Panc1 (cell line): ENCODE data around the gene APBB3.

Source experiments
- POLR2AphosphoS5 ChIP-seq: IDR thresholded peaks from 2 replicates; pipeline ENCODE4 v1.6.1; 2012; ENCODE audit warnings: mild to moderate bottlenecking, low read depth, low read length, moderate library complexity
- TF ChIP-seq, protein P1 (sequence below): fragments of 450-650 bp; IDR thresholded peaks from 2 replicates; pipeline ENCODE4 v1.5.1; 2017; ENCODE audit warnings: mild to moderate bottlenecking

DNA sequence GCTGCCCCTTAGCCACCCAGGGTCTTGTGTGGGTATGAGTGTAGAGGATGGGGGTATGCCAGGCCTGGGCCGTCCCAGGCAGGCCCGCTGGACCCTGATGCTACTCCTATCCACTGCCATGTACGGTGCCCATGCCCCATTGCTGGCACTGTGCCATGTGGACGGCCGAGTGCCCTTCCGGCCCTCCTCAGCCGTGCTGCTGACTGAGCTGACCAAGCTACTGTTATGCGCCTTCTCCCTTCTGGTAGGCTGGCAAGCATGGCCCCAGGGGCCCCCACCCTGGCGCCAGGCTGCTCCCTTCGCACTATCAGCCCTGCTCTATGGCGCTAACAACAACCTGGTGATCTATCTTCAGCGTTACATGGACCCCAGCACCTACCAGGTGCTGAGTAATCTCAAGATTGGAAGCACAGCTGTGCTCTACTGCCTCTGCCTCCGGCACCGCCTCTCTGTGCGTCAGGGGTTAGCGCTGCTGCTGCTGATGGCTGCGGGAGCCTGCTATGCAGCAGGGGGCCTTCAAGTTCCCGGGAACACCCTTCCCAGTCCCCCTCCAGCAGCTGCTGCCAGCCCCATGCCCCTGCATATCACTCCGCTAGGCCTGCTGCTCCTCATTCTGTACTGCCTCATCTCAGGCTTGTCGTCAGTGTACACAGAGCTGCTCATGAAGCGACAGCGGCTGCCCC lies 2.9 kb upstream of the APBB3 start:
- TF ChIP-seq, protein P1, sequence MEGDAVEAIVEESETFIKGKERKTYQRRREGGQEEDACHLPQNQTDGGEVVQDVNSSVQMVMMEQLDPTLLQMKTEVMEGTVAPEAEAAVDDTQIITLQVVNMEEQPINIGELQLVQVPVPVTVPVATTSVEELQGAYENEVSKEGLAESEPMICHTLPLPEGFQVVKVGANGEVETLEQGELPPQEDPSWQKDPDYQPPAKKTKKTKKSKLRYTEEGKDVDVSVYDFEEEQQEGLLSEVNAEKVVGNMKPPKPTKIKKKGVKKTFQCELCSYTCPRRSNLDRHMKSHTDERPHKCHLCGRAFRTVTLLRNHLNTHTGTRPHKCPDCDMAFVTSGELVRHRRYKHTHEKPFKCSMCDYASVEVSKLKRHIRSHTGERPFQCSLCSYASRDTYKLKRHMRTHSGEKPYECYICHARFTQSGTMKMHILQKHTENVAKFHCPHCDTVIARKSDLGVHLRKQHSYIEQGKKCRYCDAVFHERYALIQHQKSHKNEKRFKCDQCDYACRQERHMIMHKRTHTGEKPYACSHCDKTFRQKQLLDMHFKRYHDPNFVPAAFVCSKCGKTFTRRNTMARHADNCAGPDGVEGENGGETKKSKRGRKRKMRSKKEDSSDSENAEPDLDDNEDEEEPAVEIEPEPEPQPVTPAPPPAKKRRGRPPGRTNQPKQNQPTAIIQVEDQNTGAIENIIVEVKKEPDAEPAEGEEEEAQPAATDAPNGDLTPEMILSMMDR: no peak
- TF ChIP-seq POLR2AphosphoS5: no peak
